Thyroid gland (tissue), 4 donors: ENCODE data around the gene KRR1. TPM values are rescaled to one million over a fixed set of nuclear protein-coding genes. Genes with fewer than 3 reads are reported as not detected.
A peak's percentile ranks its signal among the peaks of the same experiment; 100 is the strongest.

Source experiments
- DNase-seq, 2 donors: peaks; one replicate each; pipeline ENCODE4 v3.0.0-alpha.2; 2019
- H3K27ac ChIP-seq, 3 donors: fragments of 200-600 bp; sonication (generic); 1 replicate in 2 of 3; 2 replicates in 1 of 3; pipeline ENCODE4 v1.5.1; 2016 to 2019; ENCODE audit warnings: mild to moderate bottlenecking in 1 of 3, moderate library complexity in 1 of 3
- H3K27me3 ChIP-seq: fragments of 200-600 bp; sonication (generic); one replicate; pipeline ENCODE4 v1.5.1; 2019
- H3K36me3 ChIP-seq, 2 donors: fragments of 200-600 bp; sonication (generic); one replicate each; pipeline ENCODE4 v1.5.1; 2016 to 2019
- H3K4me1 ChIP-seq, 2 donors: fragments of 200-600 bp; sonication (generic); one replicate each; pipeline ENCODE4 v1.5.1; 2017 to 2019
- H3K4me3 ChIP-seq, 3 donors: fragments of 200-600 bp; sonication (generic); replicated peaks in 1 of 3; 1 replicate in 2 of 3; 2 replicates in 1 of 3; pipeline ENCODE4 v1.5.1; 2016; ENCODE audit warnings: mild to moderate bottlenecking in 1 of 3
- H3K9me3 ChIP-seq: fragments of 200-600 bp; sonication (generic); one replicate; pipeline ENCODE4 v1.5.1; 2017
- CTCF ChIP-seq, 6 experiments: fragments of 200-600 bp in 3 of 6; fragments of 450-650 bp in 3 of 6; sonication (generic) in 3 of 6; IDR thresholded peaks; one replicate each; pipeline ENCODE4 v1.5.1; 2016 to 2019; ENCODE audit warnings: antibody characterized with exemption in 6 of 6, mild to moderate bottlenecking in 2 of 6, inconsistent platforms in 1 of 6, moderate library complexity in 1 of 6
- POLR2A ChIP-seq, 2 donors: fragments of 450-650 bp; IDR thresholded peaks; one replicate each; pipeline ENCODE4 v1.6.1; 2017; ENCODE audit warnings: antibody characterized with exemption in 2 of 2, mild to moderate bottlenecking in 2 of 2, moderate library complexity in 1 of 2
- WGBS, 2 donors: methylation state at CpG; one replicate each; pipeline ENCODE4 v1.1.5; 2017; 5-methylcytosine and 5-hydroxymethylcytosine counted together
- intact Hi-C: fragments of 100-400 bp; cut with DNase I; formaldehyde crosslinking; loops from one replicate; pipeline ENCODE4 v1.15.1; 2023
- total RNA-seq, 4 donors: library from RNA; depleted of rRNA; stranded (reverse); fragments of >200 nt; gene quantifications; one replicate each; pipeline ENCODE4 v1.2.3, GENCODE V29; 2016

Gene KRR1
- total RNA-seq, 4 donors from 2014 or later, result 32.0 to 52.8 (median 44.1) TPM

GRCh38 chr12:75550401-75551240 is 39.2 kb upstream of the KRR1 start:
- H3K4me1 ChIP-seq, result peaks cover 20 to 26% of the 10 kb centered on the region in 2 donors
- no peaks in the 10 kb centered on the region for H3K27me3 ChIP-seq
- 10 to 11% methylated on average over 8 of the region's 8 CpGs for WGBS, 2 donors
- no peaks in the 10 kb centered on the region for H3K9me3 ChIP-seq
- TF ChIP-seq CTCF (IDR thresholded peaks at IDR 0.05) (no peak), POLR2A (IDR thresholded peaks at IDR 0.05) (no peak)
- H3K27ac ChIP-seq, result no peak overlapping the region
- intact Hi-C loops, result loop anchor here (10.0 kb wide), 1 partner anchor 484 kb away; the partner anchor contains the start of gene PHLDA1
- H3K36me3 ChIP-seq, result no peaks in the 10 kb centered on the region
- no peak overlapping the region for H3K4me3 ChIP-seq
- peak; percentile 80 for DNase-seq

GRCh38 chr12:75549989-75550388 is 38.6 kb upstream of the KRR1 start:
- 77 to 87% methylated on average over 2 of the region's 2 CpGs for WGBS, 2 donors

GRCh38 chr12:75548879-75549278 is 37.5 kb upstream of the KRR1 start:
- WGBS, 2 donors, result 97% methylated on average over 1 of the region's 1 CpG

More at GRCh38 chr12:75549989-75550388, 38.6 kb upstream of the KRR1 start:
- no peak for DNase-seq
- intact Hi-C loops, result loop anchor here (10.0 kb wide), 1 partner anchor 485 kb away; the partner anchor contains the start of gene PHLDA1
- Histone ChIP-seq H3K36me3 (no peaks in the 10 kb centered on the region), H3K27me3 (no peaks in the 10 kb centered on the region), H3K27ac (no peak overlapping the region), H3K4me1 (peaks cover 20 to 26% of the 10 kb centered on the region in 2 donors), H3K4me3 (no peak overlapping the region), H3K9me3 (no peaks in the 10 kb centered on the region)
- TF ChIP-seq POLR2A (IDR thresholded peaks at IDR 0.05) (no peak), CTCF (IDR thresholded peaks at IDR 0.05) (no peak)

GRCh38 chr12:75545636-75546035 is 34.2 kb upstream of the KRR1 start:
- intact Hi-C loops, result no loop called here
- Histone ChIP-seq H3K36me3 (no peaks in the 10 kb centered on the region), H3K4me3 (no peak overlapping the region), H3K27me3 (no peaks in the 10 kb centered on the region), H3K27ac (no peak overlapping the region), H3K9me3 (no peaks in the 10 kb centered on the region), H3K4me1 (peaks cover 8 to 9% of the 10 kb centered on the region in 2 donors)
- no peak for DNase-seq
- no peak for TF ChIP-seq POLR2A (IDR thresholded peaks at IDR 0.05)
- TF ChIP-seq CTCF (IDR thresholded peaks at IDR 0.05), result no peak
- 88 to 96% methylated on average over 1 of the region's 1 CpG for WGBS, 2 donors

More at GRCh38 chr12:75548879-75549278, 37.5 kb upstream of the KRR1 start:
- intact Hi-C loops, result no loop called here
- Histone ChIP-seq H3K4me3 (no peak overlapping the region), H3K27me3 (no peaks in the 10 kb centered on the region), H3K9me3 (no peaks in the 10 kb centered on the region), H3K36me3 (no peaks in the 10 kb centered on the region), H3K4me1 (peaks cover 17 to 20% of the 10 kb centered on the region in 2 donors), H3K27ac (no peak overlapping the region)
- no peak for TF ChIP-seq CTCF (IDR thresholded peaks at IDR 0.05)
- no peak for TF ChIP-seq POLR2A (IDR thresholded peaks at IDR 0.05)
- no peak for DNase-seq

GRCh38 chr12:75543529-75543928 is 32.1 kb upstream of the KRR1 start:
- TF ChIP-seq CTCF (IDR thresholded peaks at IDR 0.05) (no peak), POLR2A (IDR thresholded peaks at IDR 0.05) (no peak)
- H3K27me3 ChIP-seq, result no peaks in the 10 kb centered on the region

More at GRCh38 chr12:75543529-75543928, 32.1 kb upstream of the KRR1 start:
- WGBS, 2 donors, result 92 to 94% methylated on average over 1 of the region's 1 CpG
- H3K4me3 ChIP-seq, result no peak overlapping the region
- H3K36me3 ChIP-seq, result no peaks in the 10 kb centered on the region
- intact Hi-C loops, result no loop called here
- no peaks in the 10 kb centered on the region for H3K9me3 ChIP-seq
- DNase-seq, result no peak
- H3K27ac ChIP-seq, result no peak overlapping the region
- no peaks in the 10 kb centered on the region for H3K4me1 ChIP-seq
